Upper lobe of left lung (tissue), 6 donors: ENCODE results near the gene DERA. TPM values are rescaled to one million over a fixed set of nuclear protein-coding genes. Genes with fewer than 3 reads are reported as not detected.
A peak's percentile ranks its signal among the peaks of the same experiment; 100 is the strongest.

Experiments used
- ATAC-seq, 2 donors: fragments of 200-7000 bp; cut with Tn5 transposase; one replicate each; pipeline ENCODE4 v1.9.1; 2022; ENCODE audit warnings: mild to moderate bottlenecking in 2 of 2, moderate library complexity in 2 of 2; ENCODE audit not compliant: low FRiP score in 2 of 2
- DNase-seq, 2 donors: peaks; one replicate each; pipeline ENCODE4 v3.0.0-alpha.2; 2019 to 2020
- H3K27ac ChIP-seq, 4 donors: fragments of 200-600 bp; sonication (generic); one replicate each; pipeline ENCODE4 v1.5.1; 2016 to 2019
- H3K27me3 ChIP-seq, 4 donors: fragments of 200-600 bp; sonication (generic); one replicate each; pipeline ENCODE4 v1.5.1; 2017 to 2019
- H3K36me3 ChIP-seq, 4 donors: fragments of 200-600 bp; sonication (generic); one replicate each; pipeline ENCODE4 v1.5.1; 2016 to 2019
- H3K4me1 ChIP-seq, 4 donors: fragments of 200-600 bp; sonication (generic); one replicate each; pipeline ENCODE4 v1.5.1; 2018 to 2019
- H3K4me3 ChIP-seq, 4 donors: fragments of 200-600 bp; sonication (generic); one replicate each; pipeline ENCODE4 v1.5.1; 2017 to 2019; ENCODE audit warnings: mild to moderate bottlenecking in 2 of 4, moderate library complexity in 1 of 4
- H3K9me3 ChIP-seq, 4 donors: fragments of 200-600 bp; sonication (generic); one replicate each; pipeline ENCODE4 v1.5.1; 2018 to 2019
- EP300 ChIP-seq, 4 donors: sonication (generic); formaldehyde crosslinking; IDR thresholded peaks; one replicate each; pipeline ENCODE4 v1.5.1; 2017; ENCODE audit warnings: antibody characterized with exemption in 4 of 4, control low read depth in 2 of 4
- POLR2A ChIP-seq, 4 donors: fragments of 450-650 bp; IDR thresholded peaks; one replicate each; pipeline ENCODE4 v1.5.1; 2016 to 2017; ENCODE audit warnings: antibody characterized with exemption in 4 of 4, mild to moderate bottlenecking in 2 of 4
- POLR2AphosphoS5 ChIP-seq, 2 donors: sonication (generic); formaldehyde crosslinking; IDR thresholded peaks; one replicate each; pipeline ENCODE4 v1.5.1; 2017; ENCODE audit warnings: antibody characterized with exemption in 2 of 2
- whole genome bisulfite sequencing, 2 donors: methylation state at CpG; one replicate each; pipeline ENCODE4 v1.1.5; 2017 to 2018; 5-methylcytosine and 5-hydroxymethylcytosine counted together
- total RNA-seq, 6 donors: library from RNA; depleted of rRNA in 4 of 6; stranded (reverse); fragments of >200 nt in 4 of 6; gene quantifications; one replicate each; pipeline versions ENCODE4 v1.1.0 to v1.2.1, GENCODE V29; 2016 to 2021
- TF ChIP-seq, protein P1 (sequence below), 6 experiments: fragments of 450-650 bp in 4 of 6; fragments of 200-600 bp in 2 of 6; sonication (generic) in 2 of 6; IDR thresholded peaks; one replicate each; pipeline ENCODE4 v1.5.1; 2016 to 2019; ENCODE audit warnings: antibody characterized with exemption in 6 of 6
- donor health status: DM: no; HTN: no; CAD: no; lungs with moderate emphysema.
- donor health status: DM: no; HTN: yes; CAD: no; lungs with severe emphysema.

Gene DERA
- total RNA-seq, 6 donors from 2014 or later = 13.6 to 63.8 (median 39.2) TPM

DNA sequence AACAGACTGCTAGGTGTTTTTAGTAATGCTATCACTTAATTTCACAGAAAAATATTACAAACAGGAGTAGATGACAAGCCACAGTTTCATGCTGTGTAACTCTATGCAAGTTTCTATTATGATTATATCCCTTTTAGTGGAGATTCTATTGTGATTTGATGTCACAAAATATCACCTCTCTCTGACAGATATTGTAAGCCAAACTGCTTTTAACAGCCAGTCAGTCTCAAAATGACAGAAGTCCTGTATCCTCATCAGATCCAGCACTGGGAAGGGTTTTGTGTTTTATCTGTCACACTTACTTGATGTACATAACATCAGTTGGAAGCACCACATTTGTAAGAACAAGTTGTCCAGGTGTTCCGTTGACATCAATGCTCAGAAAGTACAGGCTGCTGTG, 164.8 kb downstream of the DERA start:
- H3K27ac ChIP-seq = no peak overlapping the region
- H3K4me1 ChIP-seq = no peaks in the 10 kb centered on the region
- DNase-seq (no peak), ATAC-seq (no peak)
- WGBS, 2 donors = 64 to 81% methylated on average over 1 of the region's 1 CpG
- TF ChIP-seq POLR2A (IDR thresholded peaks at IDR 0.05) (no peak), POLR2AphosphoS5 (IDR thresholded peaks at IDR 0.05) (no peak)
- TF ChIP-seq, protein P1, sequence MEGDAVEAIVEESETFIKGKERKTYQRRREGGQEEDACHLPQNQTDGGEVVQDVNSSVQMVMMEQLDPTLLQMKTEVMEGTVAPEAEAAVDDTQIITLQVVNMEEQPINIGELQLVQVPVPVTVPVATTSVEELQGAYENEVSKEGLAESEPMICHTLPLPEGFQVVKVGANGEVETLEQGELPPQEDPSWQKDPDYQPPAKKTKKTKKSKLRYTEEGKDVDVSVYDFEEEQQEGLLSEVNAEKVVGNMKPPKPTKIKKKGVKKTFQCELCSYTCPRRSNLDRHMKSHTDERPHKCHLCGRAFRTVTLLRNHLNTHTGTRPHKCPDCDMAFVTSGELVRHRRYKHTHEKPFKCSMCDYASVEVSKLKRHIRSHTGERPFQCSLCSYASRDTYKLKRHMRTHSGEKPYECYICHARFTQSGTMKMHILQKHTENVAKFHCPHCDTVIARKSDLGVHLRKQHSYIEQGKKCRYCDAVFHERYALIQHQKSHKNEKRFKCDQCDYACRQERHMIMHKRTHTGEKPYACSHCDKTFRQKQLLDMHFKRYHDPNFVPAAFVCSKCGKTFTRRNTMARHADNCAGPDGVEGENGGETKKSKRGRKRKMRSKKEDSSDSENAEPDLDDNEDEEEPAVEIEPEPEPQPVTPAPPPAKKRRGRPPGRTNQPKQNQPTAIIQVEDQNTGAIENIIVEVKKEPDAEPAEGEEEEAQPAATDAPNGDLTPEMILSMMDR (IDR thresholded peaks at IDR 0.05) = no peak
- no peaks in the 10 kb centered on the region for H3K27me3 ChIP-seq
- no peak overlapping the region for H3K4me3 ChIP-seq
- no peaks in the 10 kb centered on the region for H3K9me3 ChIP-seq
- H3K36me3 ChIP-seq = no peaks in the 10 kb centered on the region

DNA sequence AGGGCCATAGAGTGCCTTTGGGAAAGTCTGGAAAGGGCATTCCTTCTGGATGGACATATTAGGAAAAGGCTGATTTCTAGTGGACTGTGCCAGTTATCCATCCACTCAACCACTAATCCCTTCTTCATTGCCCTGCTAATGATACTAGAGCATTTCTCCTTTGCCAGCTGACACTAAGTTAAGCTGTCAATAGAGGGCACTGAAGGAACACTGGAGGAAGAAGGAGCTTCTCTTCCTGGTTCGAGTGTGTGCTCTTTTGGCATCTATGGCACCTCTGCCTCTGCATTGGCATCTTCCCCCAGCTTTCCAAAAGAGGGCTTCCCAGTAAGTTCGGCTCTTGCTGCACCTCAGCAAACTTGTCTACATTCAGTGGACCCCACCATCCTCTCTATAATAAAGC, 165.4 kb downstream of the DERA start:
- Histone ChIP-seq H3K27ac (no peak overlapping the region), H3K27me3 (no peaks in the 10 kb centered on the region), H3K4me3 (no peak overlapping the region), H3K36me3 (no peaks in the 10 kb centered on the region), H3K4me1 (no peaks in the 10 kb centered on the region), H3K9me3 (no peaks in the 10 kb centered on the region)
- peak in 1 of 2 donors; percentile 47 for ATAC-seq
- no peak for DNase-seq
- 44 to 47% methylated on average over 2 of the region's 2 CpGs for WGBS, 2 donors
- TF ChIP-seq POLR2A (IDR thresholded peaks at IDR 0.05) (no peak), POLR2AphosphoS5 (IDR thresholded peaks at IDR 0.05) (no peak), EP300 (IDR thresholded peaks at IDR 0.05) (no peak)
- TF ChIP-seq, protein P1 (IDR thresholded peaks at IDR 0.05) = peak in 5 of 6 experiments; percentile 13 to 40 (median 35)

DNA sequence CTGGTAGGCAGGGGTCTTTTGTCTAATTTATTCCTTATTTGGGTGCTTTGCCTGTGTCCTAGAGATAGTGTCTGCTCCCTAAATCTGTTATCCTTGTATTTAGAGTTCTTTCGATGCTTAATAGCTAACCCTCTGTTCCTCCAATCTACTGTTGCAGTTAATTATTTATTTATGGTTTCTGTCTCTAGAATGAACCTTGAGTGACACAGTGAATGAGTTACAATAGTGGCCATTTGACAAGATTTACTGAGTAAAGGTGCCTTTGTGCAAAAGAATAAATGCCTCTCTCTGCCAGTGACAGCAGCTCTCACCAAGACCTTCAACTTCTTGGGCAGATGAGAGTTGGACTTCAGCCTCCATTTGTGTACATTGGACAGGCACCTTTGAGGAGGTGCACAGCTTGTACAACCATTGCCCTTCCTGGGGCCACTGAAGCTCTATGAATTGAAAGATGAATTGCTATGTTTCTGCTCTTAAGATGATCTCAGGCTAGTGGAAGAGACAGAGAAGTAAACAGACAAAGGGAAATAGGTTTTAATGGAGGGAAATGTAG, 165.9 kb downstream of the DERA start:
- DNase-seq (no peak), ATAC-seq (no peak)
- TF ChIP-seq POLR2AphosphoS5 (IDR thresholded peaks at IDR 0.05) (no peak), POLR2A (IDR thresholded peaks at IDR 0.05) (no peak), EP300 (IDR thresholded peaks at IDR 0.05) (no peak)
- TF ChIP-seq, protein P1 (IDR thresholded peaks at IDR 0.05) = no peak
- no peak overlapping the region for H3K27ac ChIP-seq
- H3K36me3 ChIP-seq = no peaks in the 10 kb centered on the region
- no peaks in the 10 kb centered on the region for H3K4me1 ChIP-seq
- H3K9me3 ChIP-seq = no peaks in the 10 kb centered on the region
- WGBS, 2 donors = 80% methylated on average over 1 of the region's 1 CpG
- no peaks in the 10 kb centered on the region for H3K27me3 ChIP-seq
- H3K4me3 ChIP-seq = no peak overlapping the region

DNA sequence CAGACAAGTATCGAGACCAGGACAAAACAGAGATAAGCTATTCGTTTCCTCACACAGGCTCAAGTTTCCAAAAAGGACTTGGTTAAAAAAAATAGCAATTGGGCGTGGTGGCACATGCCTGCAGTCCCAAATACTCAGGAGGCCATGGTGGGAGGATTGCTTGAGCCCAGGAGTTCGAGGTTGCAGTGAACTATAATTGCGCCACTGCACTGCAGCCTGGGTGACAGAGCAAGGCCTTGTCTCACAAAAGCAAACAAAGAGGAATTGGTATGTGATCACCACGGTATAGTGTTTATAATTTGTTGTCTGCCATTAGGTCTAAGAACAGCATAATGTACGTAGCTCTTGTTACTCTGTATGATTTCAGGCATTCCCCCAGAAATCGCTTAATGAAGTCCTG, 175.3 kb downstream of the DERA start:
- ATAC-seq (no peak), DNase-seq (no peak)
- Histone ChIP-seq H3K36me3 (no peaks in the 10 kb centered on the region), H3K4me3 (no peak overlapping the region), H3K4me1 (no peaks in the 10 kb centered on the region), H3K9me3 (no peaks in the 10 kb centered on the region), H3K27me3 (no peaks in the 10 kb centered on the region), H3K27ac (no peak overlapping the region)
- TF ChIP-seq, protein P1 (IDR thresholded peaks at IDR 0.05) = no peak
- no peak for TF ChIP-seq POLR2A (IDR thresholded peaks at IDR 0.05)
- TF ChIP-seq POLR2AphosphoS5 (IDR thresholded peaks at IDR 0.05) = no peak
- no peak for TF ChIP-seq EP300 (IDR thresholded peaks at IDR 0.05)
- 77 to 79% methylated on average over 8 of the region's 8 CpGs for WGBS, 2 donors

DNA sequence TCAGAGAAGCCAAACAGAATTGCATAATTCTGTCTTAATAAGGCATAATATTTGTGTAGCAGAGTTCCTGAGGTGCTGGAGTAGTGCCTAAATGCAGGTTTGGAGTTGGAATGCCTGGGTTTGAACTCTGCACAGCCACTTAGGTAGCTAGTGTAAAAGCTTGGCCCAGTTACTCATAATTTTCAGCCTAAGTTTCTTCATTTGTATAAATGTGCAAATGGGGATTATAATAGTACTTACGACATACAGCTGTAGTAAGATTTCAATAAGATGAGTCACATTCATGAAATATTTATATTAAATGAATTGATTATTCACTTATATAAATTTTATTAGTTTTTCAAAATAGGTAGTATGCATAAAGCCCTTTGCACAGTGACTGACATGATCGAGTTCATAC, 175.8 kb downstream of the DERA start:
- no peak overlapping the region for H3K27ac ChIP-seq
- TF ChIP-seq EP300 (IDR thresholded peaks at IDR 0.05) (no peak), POLR2A (IDR thresholded peaks at IDR 0.05) (no peak), POLR2AphosphoS5 (IDR thresholded peaks at IDR 0.05) (no peak)
- TF ChIP-seq, protein P1 (IDR thresholded peaks at IDR 0.05) = no peak
- no peak for ATAC-seq
- H3K4me3 ChIP-seq = no peak overlapping the region
- no peaks in the 10 kb centered on the region for H3K36me3 ChIP-seq
- no peak for DNase-seq
- H3K27me3 ChIP-seq = no peaks in the 10 kb centered on the region
- WGBS, 2 donors = 89 to 98% methylated on average over 2 of the region's 2 CpGs
- H3K4me1 ChIP-seq = no peaks in the 10 kb centered on the region
- no peaks in the 10 kb centered on the region for H3K9me3 ChIP-seq
